NCI-H345 (cell line): Measurements from ENCODE around the gene NKD2.

Experiments
- DNase-seq: peaks from one replicate; lab custom pipeline; 2025; lab: John Stamatoyannopoulos, UW

NKD2 gene

GRCh38 chr5:1042626-1043025, 34.0 kb downstream of the NKD2 start:
- DNase-seq, result no peak

DNA sequence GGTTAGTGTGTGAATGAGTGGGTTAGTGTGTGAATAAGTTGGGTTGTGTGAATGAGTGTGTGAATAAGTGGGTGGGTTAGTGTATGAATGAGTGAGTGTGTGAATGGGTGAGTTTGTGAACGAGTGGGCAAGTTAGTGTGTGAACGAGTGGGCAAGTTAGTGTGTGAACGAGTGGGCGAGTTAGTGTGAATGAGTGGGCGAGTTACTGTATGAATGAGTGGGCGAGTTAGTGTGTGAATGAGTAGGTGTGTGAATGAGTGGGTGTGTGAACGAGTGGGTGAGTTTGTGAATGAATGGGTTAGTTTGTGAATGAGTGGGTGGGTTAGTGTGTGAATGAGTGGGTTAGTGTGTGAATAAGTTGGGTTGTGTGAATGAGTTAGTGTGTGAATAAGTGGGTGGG, 34.7 kb downstream of the NKD2 start:
- no peak for DNase-seq

- no peak for DNase-seq
Measured at GRCh38 chr5:1044117-1044516, 35.5 kb downstream of the NKD2 start.

- no peak for DNase-seq
Measured at GRCh38 chr5:1045960-1046560, 37.5 kb downstream of the NKD2 start.

GRCh38 chr5:1047332-1047965, 38.8 kb downstream of the NKD2 start:
- DNase-seq, result no peak

DNA sequence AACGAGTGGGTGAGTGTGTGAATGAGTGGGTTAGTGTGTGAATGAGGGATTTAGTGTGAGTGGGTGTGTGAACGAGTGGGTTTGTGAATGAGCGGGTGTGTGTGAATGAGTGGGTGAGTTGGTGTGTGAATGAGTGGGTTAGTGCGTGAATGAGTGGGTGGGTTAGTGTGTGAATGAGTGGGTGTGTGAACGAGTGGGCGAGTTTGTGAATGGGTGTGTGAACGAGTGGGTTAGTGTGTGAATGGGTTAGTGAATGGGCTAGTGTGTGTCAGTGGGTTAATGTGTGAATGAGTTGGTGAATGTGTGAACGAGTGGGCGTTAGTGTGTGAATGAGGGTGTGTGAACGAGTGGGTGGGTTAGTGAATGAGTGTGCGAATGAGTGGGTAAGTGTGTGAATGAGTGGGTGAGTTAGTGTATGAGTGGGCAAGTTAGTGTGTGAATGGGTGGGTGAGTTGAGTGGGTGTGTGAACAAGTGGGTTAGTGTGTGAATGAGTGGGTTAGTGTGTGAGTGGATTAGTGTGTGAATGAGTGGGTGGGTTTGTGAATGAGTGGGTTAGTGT, 39.6 kb downstream of the NKD2 start:
- no peak for DNase-seq

GRCh38 chr5:1048861-1049838, 40.5 kb downstream of the NKD2 start:
- no peak for DNase-seq

DNA sequence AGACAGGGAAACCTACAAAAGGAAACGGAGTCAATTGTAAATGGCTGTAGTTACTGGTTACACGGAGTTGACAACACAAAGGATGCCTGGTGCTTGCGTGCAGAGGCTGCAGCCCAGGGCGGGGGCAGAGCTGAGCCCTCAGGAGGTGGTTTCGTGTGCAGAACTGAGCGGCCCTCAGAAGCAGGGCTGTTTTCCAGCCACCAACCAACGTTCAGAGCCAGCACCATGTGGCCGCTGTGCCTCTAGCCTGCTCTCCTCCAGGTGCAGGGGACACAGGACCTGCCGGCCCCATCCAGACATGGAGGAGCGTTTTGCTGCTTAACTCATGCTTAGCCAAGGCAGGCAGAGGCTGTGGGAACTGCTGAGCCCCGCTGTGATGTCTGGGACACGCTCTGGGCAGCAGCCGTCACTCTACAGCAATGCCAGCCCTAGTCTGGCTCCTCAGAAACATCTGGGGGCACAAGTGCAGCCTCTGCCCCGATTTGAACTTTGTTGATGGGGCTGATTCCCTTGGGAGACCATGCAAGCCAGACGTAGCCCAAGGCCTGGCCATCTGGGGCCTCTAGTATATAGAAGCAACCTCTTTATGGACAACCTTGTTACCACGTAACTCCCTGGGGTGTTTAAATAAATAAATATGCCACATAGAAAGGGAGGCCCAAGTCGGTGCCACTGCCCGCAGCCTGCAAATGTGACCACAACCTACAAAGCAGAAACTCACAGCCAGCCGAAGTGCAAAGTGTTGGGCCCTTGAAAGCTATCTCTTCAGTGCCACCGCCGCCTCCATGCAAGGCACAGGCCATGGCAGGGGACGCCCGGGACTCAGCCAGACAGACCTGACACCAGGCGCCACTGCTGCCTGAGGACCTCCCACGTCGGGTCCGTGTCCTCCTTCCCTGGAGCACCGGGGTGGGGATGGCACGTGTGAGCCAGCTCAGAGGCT, 42.1 kb downstream of the NKD2 start:
- DNase-seq, result peak; percentile 14

- no peak for DNase-seq
Measured at GRCh38 chr5:1051366-1051720, 42.7 kb downstream of the NKD2 start.

GRCh38 chr5:1052076-1052475, 43.5 kb downstream of the NKD2 start:
- no peak for DNase-seq

GRCh38 chr5:1052641-1053390, 44.2 kb downstream of the NKD2 start:
- no peak for DNase-seq

DNA sequence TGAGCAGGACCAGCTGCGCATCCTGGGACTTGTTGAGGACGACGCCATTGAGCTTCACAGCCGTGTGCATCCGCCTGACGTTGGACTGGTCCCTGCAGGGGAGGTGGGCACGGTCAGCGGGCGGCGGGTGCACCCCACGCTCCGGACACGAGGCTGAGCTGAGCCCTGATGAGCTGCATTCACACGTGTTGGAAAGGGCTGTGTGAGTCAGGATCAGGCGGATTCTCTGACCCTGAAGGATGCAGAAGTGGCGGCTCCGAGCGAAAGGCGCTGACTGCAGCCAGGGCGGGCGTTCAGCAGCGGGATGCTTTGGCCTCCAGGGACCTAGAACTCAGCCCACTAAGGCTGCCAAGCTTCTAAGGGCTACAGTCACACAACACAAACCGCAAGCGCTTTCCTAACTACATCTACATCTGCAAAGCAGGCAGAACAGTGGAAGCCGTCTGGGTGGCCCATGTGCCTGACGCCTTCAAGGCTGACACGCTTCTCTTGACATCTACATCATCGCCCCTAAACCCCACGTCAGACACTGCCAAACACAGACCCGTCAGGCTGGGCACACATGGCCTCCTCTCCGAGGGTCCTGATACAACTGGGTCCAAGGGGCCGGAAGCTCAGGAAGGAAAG, 44.9 kb downstream of the NKD2 start:
- DNase-seq, result no peak

GRCh38 chr5:1054018-1054798, 45.6 kb downstream of the NKD2 start:
- DNase-seq, result no peak

DNA sequence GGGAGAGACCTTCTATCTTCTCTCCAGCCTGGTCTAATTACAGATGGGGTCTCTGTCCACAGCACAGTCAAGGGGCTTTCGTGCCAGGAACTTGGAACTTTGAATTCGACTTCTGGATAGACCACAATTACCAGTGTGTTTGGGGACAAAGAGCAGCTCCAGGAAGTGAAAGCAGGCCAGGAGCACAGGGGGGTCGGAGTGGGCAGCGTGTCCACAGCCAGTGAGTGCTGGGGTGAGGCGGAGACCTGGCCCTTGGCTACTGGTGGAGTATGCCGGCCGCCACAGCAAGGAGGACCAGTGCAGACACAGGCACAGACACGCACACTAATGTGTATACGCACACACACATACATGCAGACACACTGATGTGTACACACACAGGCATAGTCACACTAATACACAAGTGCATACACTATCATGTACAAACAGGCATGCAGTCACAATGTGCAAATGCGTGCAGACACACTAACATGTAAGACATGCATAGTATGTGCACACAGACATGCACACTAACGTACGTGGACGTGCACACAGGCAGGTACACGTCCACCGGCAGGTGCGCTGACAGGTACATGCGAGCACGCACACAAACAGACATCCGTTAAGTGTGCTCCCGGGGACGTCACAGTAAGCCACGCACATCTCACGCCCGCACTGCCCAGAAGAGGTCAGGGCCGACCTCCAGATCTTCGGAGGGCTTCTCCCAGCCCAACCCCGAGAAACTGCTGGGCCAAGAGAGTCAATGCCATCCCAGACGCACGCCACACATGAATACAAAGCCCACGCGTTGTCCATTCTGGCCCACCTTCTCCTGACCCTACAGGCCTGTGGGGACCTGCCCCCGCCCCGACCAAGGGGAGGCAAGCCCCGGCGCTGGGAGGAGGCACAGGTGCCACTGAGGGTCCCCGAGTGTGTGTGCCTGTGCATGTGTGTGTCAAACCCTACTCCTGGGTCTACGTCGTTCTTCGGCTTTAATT, 46.5 kb downstream of the NKD2 start:
- no peak for DNase-seq

DNA sequence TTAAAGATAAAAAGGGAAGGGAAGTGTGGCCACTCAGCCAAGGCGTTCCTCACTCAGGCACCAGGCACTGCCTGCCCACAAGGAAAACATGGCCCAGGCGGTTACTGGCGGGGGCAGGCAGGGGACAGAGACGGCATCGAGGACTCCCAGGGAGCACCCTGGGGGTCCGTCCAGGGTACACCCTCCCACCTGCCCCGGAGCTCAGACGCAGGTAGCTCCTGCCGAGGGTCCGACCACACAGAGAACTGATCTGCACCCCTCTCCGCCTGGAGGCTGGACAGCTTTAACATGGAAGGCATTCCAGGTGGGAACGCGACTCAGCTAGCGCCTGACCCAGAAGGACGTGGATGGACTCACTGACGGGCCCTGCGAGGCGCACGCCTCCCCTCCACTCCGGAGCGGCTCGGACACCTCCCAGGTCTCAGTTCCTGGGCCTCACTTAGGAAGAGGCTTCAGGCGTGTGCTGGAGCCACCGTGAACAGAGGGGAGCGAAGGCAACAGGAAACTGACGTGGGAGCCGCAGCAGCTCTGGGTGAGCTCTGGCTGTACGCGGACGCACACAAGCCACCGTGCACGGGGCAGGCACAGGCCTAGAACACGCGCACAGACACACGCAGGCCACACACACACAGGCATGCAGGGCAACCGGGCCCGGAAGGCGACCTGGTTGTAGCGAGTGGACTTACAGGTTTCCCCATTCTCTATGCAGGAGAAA, 47.5 kb downstream of the NKD2 start:
- no peak for DNase-seq

- no peak for DNase-seq
Measured at GRCh38 chr5:1056611-1057484, 48.2 kb downstream of the NKD2 start.
